Measurements from ENCODE around the gene ANKRD2. TPM values are rescaled to one million over a fixed set of nuclear protein-coding genes. Genes with fewer than 3 reads are reported as not detected.
"Not testable (repeated sequence)": the region's sequence is repeated elsewhere in the genome, so short reads cannot be mapped to it uniquely, and the experiment has no call there.

The ANKRD2 gene
- total RNA-seq, 1 experiment from 2014 or later: 0.98 TPM

DNA sequence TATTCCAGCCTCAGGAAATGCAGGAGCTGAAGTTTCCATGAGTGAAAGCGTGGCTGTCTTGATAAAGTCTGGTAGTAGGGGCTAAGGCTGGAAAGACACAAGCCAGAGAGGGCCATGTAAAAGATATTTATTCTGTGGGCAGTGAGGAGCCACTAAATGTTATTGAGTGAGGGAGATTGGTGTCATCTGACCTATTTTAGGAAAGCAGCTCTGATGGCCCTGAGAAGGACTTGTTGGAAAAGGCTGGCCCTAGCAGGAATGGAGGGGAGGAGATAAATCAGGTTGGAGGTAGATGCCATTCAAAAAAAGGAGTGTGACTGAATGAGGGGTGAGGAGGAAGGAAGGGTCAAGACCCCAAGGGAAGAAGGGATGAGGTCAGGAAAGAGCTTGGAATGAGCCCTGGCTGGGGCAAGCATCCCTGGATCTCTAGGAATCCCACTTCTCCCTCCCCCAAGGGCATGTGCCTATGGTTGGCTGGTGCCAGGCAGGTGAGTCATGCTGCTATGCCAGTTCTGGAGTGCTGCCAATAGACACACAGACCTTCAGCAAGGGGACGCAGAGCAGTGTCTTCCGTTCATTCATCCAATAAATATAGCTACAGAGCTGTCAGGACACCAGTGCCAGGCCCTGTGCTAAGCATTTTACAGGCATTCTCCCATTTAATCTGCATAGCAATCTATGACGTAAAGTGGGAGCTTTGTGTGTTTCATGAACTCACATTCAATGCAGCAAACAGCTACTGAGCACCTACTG lies 2.0 kb downstream of the ANKRD2 start:
- peak; percentile 94 for DNase-seq (ENCODE audit: low read depth, low spot score)
- in situ Hi-C loops (cut with HindIII; ENCODE audit: low pct_unique_long_range_greater_than_20kb, low sequenced_read_pairs): no loop called here
- ChIA-PET CTCF (interaction anchor here (0.6 to 1.6 kb wide), 3 partner anchors 22 to 110 kb away, joined by 4 to 5 read pairs (median 5); no protein-coding TSS in a partner anchor), POLR2A (interaction anchor here (0.6 kb wide), 1 partner anchor 25 kb away, joined by 3 read pairs; no protein-coding TSS in a partner anchor)
- H3K27ac ChIP-seq (ENCODE audit: low read length): peak overlapping the region; percentile 87
- no peak overlapping the region for H3K4me3 ChIP-seq (ENCODE audit: low read depth in 2 of 2, low read length in 2 of 2)
- peak; percentile 88 for ATAC-seq
- BruUV-seq (replicated peaks): no TSS peak
- H3K4me1 ChIP-seq (ENCODE audit: control insufficient read depth, insufficient read depth, low read length): peaks cover 55% of the 10 kb centered on the region
- intact Hi-C loops (cut with micrococcal nuclease; ENCODE audit: unreplicated experiment): no loop called here
- no peaks in the 10 kb centered on the region for H3K9me3 ChIP-seq (ENCODE audit: control insufficient read depth, insufficient read depth, low read depth, low read length)
- no peaks in the 10 kb centered on the region for H3K36me3 ChIP-seq (ENCODE audit: control insufficient read depth, insufficient read depth, low read length)
- no peaks in the 10 kb centered on the region for H3K27me3 ChIP-seq (ENCODE audit: control insufficient read depth, insufficient read depth, low read length)
- TF ChIP-seq SIN3A (IDR thresholded peaks at IDR 0.05; ENCODE audit: borderline replicate concordance, insufficient read depth, low read depth, low read length) (0 out of 2 replicates have a peak, but pooled peaks have one; percentile 43), POLR2AphosphoS5 (IDR thresholded peaks at IDR 0.05; ENCODE audit: low read depth, low read length) (peak; percentile 96), TCF7L2 (IDR thresholded peaks at IDR 0.05; ENCODE audit: low read depth, low read length) (peak; percentile 35; the same call in 1 of the 2 replicates)
- TF ChIP-seq, protein P1, sequence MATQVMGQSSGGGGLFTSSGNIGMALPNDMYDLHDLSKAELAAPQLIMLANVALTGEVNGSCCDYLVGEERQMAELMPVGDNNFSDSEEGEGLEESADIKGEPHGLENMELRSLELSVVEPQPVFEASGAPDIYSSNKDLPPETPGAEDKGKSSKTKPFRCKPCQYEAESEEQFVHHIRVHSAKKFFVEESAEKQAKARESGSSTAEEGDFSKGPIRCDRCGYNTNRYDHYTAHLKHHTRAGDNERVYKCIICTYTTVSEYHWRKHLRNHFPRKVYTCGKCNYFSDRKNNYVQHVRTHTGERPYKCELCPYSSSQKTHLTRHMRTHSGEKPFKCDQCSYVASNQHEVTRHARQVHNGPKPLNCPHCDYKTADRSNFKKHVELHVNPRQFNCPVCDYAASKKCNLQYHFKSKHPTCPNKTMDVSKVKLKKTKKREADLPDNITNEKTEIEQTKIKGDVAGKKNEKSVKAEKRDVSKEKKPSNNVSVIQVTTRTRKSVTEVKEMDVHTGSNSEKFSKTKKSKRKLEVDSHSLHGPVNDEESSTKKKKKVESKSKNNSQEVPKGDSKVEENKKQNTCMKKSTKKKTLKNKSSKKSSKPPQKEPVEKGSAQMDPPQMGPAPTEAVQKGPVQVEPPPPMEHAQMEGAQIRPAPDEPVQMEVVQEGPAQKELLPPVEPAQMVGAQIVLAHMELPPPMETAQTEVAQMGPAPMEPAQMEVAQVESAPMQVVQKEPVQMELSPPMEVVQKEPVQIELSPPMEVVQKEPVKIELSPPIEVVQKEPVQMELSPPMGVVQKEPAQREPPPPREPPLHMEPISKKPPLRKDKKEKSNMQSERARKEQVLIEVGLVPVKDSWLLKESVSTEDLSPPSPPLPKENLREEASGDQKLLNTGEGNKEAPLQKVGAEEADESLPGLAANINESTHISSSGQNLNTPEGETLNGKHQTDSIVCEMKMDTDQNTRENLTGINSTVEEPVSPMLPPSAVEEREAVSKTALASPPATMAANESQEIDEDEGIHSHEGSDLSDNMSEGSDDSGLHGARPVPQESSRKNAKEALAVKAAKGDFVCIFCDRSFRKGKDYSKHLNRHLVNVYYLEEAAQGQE (IDR thresholded peaks at IDR 0.05; ENCODE audit: insufficient read depth in 1 of 2, low read depth in 2 of 2, low read length in 1 of 2): peak in 1 of 2 experiments; percentile 72; a peak in 1 of 4 replicates
- TF ChIP-seq, protein P2, sequence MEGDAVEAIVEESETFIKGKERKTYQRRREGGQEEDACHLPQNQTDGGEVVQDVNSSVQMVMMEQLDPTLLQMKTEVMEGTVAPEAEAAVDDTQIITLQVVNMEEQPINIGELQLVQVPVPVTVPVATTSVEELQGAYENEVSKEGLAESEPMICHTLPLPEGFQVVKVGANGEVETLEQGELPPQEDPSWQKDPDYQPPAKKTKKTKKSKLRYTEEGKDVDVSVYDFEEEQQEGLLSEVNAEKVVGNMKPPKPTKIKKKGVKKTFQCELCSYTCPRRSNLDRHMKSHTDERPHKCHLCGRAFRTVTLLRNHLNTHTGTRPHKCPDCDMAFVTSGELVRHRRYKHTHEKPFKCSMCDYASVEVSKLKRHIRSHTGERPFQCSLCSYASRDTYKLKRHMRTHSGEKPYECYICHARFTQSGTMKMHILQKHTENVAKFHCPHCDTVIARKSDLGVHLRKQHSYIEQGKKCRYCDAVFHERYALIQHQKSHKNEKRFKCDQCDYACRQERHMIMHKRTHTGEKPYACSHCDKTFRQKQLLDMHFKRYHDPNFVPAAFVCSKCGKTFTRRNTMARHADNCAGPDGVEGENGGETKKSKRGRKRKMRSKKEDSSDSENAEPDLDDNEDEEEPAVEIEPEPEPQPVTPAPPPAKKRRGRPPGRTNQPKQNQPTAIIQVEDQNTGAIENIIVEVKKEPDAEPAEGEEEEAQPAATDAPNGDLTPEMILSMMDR (IDR thresholded peaks at IDR 0.05): no peak

GRCh38 chr10:97575127-97575668 lies 2.6 kb downstream of the ANKRD2 start:
- ChIA-PET POLR2A (interaction anchor here (0.6 kb wide), 1 partner anchor 41 kb away, joined by 3 read pairs; no protein-coding TSS in a partner anchor), CTCF (interaction anchor here (0.6 to 1.6 kb wide), 2 partner anchors 22 to 37 kb away, joined by 4 to 5 read pairs; no protein-coding TSS in a partner anchor)
- intact Hi-C loops (cut with micrococcal nuclease; ENCODE audit: unreplicated experiment): no loop called here
- BruUV-seq (replicated peaks): no TSS peak
- in situ Hi-C loops (cut with HindIII; ENCODE audit: low pct_unique_long_range_greater_than_20kb, low sequenced_read_pairs): no loop called here
- Histone ChIP-seq H3K9me3 (ENCODE audit: control insufficient read depth, insufficient read depth, low read depth, low read length) (no peaks in the 10 kb centered on the region), H3K4me1 (ENCODE audit: control insufficient read depth, insufficient read depth, low read length) (peaks cover 55% of the 10 kb centered on the region), H3K36me3 (ENCODE audit: control insufficient read depth, insufficient read depth, low read length) (no peaks in the 10 kb centered on the region), H3K27me3 (ENCODE audit: control insufficient read depth, insufficient read depth, low read length) (no peaks in the 10 kb centered on the region), H3K4me3 (ENCODE audit: low read depth in 2 of 2, low read length in 2 of 2) (no peak overlapping the region), H3K27ac (ENCODE audit: low read length) (peak overlapping the region; percentile 87)
- ATAC-seq (peak; percentile 49), DNase-seq (ENCODE audit: low read depth, low spot score) (no peak)
- no peak for TF ChIP-seq TCF7L2 (IDR thresholded peaks at IDR 0.05; ENCODE audit: low read depth, low read length)
- no peak for TF ChIP-seq SIN3A (IDR thresholded peaks at IDR 0.05; ENCODE audit: borderline replicate concordance, insufficient read depth, low read depth, low read length)
- TF ChIP-seq, protein P2 (IDR thresholded peaks at IDR 0.05): no peak
- TF ChIP-seq POLR2AphosphoS5 (IDR thresholded peaks at IDR 0.05; ENCODE audit: low read depth, low read length): no peak
- TF ChIP-seq, protein P1 (IDR thresholded peaks at IDR 0.05; ENCODE audit: insufficient read depth in 1 of 2, low read depth in 2 of 2, low read length in 1 of 2): no peak

DNA sequence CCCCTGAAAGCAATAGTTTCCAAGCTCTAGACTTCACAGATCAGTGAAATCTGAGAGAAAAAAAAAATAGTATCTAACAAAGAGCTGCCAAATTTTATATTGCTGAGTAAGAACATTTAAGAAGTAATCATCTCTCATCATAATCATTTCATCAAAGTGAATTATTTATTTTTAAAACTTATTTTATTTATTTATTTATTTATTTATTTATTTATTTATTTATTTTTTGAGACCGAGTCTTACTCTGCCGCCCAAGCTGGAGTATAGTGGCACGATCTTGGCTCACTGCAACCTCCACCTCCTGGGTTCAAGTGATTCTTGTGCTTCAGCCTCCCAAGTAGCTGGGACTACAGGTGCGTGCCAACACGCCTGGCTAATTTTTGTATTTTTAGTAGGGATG lies 3.9 kb downstream of the ANKRD2 start:
- ATAC-seq; H3K36me3 ChIP-seq (ENCODE audit: control insufficient read depth, insufficient read depth, low read length); H3K4me3 ChIP-seq (ENCODE audit: low read depth in 2 of 2, low read length in 2 of 2); DNase-seq (ENCODE audit: low read depth, low spot score); intact Hi-C loops (cut with micrococcal nuclease; ENCODE audit: unreplicated experiment); BruUV-seq (replicated peaks); H3K27me3 ChIP-seq (ENCODE audit: control insufficient read depth, insufficient read depth, low read length); in situ Hi-C loops (cut with HindIII; ENCODE audit: low pct_unique_long_range_greater_than_20kb, low sequenced_read_pairs); H3K9me3 ChIP-seq (ENCODE audit: control insufficient read depth, insufficient read depth, low read depth, low read length): not testable (repeated sequence)
- peak overlapping the region; percentile 87 for H3K27ac ChIP-seq (ENCODE audit: low read length)
- ChIA-PET CTCF (interaction anchor here (0.6 kb wide), 1 partner anchor 35 kb away, joined by 4 read pairs; no protein-coding TSS in a partner anchor), POLR2A (interaction anchor here (0.7 kb wide), 1 partner anchor 173 kb away, joined by 3 read pairs; no protein-coding TSS in a partner anchor)
- H3K4me1 ChIP-seq (ENCODE audit: control insufficient read depth, insufficient read depth, low read length): peaks cover 44% of the 10 kb centered on the region

Measured in Panc1 (cell line).